ENCODE measurements around the gene MGAT4A.
A peak's percentile ranks its signal among the peaks of the same experiment; 100 is the strongest.

Gene MGAT4A

GRCh38 chr2:98731041-98731893 is at the start of gene MGAT4A:
Gene MGAT4A, minus strand, starts transcription at chr2:98731132. Its CDS starts 4,800 bp downstream, at chr2:98726332.
- DNase-seq (ENCODE audit: low read depth): peak; percentile 73

GRCh38 chr2:98778741-98779483 is 48.0 kb upstream of the MGAT4A start:
- DNase-seq (ENCODE audit: low read depth): no peak

DNA sequence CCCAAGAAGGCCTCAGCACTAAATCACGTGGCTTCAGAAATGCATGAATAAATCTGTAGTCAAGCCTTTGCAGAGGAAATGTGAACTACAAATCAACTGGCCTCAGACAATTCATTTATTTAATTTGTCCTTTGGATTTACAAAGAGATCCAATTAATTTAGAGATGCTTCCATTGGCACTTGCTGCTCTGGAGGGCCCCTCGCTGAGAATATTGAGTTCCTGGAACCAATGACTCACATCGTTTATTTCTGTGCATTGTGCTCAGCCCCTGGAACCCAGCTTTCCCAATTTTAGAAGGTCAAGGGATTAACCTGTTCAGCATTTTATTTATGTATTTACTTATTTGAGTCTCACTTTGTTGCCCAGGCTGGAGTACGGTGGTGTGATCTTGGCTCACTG is 47.2 kb upstream of the MGAT4A start:
- no peak for DNase-seq (ENCODE audit: low read depth)

GRCh38 chr2:98777710-98778109 is 46.8 kb upstream of the MGAT4A start:
- no peak for DNase-seq (ENCODE audit: low read depth)

DNA sequence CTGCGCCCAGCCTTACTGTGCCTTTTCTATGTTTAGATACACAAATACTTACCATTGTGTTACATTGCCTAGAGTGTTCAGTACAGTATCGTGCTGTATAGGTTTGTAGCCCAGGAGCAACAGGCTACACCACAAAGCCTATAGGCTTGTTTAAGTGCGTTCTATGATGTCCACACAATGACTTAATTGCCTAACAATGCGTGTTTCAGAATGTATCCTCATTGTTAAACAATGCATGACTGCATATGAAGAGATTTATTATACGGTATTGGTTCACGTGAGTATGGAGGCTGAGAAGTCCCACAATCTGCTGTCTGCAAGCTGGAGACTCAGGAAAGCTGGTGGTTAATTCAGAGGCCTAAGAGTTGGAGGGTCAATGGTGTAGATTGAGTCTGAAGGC is 46.1 kb upstream of the MGAT4A start:
- DNase-seq (ENCODE audit: low read depth): no peak

DNA sequence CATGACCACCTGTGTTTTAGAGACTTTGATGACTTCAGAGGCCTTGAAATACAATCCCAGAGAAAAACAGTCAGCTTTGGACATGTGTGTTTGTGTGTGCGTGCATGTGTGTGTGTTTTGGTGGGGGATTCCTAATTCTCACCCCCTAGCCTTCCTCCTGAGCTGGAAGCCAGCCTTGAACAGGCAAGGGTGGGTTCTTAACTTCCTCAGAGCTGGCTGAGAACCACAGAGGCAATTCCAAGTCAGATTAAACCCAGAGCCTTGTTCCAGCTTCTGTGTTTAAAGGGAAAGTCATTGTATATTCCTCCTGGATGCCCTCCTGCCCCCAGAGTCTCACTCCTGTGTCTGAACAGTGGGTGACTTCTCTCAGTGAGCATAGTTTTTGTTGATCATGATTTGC is 45.2 kb upstream of the MGAT4A start:
- DNase-seq (ENCODE audit: low read depth): no peak

- DNase-seq (ENCODE audit: low read depth): no peak
Observed at GRCh38 chr2:98775146-98775986, 44.4 kb upstream of the MGAT4A start.

DNA sequence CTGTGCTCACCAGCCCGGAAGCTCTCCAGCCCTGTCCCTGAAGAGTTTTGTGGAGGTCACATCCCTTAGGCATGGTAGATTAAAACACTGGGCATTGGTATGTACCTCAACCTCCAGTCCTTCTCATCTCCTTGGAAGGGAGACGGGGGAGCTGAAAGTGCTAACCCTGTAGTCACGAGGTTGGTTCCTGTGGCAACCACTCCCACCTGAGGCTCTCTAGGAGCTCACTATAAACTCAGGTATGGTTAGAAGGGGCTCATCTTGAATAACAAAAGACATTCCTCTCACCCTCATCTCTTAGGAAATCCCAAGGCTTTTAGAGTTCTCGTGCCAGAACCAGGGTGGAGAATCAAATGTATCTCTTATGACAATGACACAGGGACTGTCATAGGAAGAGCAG is 43.0 kb upstream of the MGAT4A start:
- DNase-seq (ENCODE audit: low read depth): no peak

DNA sequence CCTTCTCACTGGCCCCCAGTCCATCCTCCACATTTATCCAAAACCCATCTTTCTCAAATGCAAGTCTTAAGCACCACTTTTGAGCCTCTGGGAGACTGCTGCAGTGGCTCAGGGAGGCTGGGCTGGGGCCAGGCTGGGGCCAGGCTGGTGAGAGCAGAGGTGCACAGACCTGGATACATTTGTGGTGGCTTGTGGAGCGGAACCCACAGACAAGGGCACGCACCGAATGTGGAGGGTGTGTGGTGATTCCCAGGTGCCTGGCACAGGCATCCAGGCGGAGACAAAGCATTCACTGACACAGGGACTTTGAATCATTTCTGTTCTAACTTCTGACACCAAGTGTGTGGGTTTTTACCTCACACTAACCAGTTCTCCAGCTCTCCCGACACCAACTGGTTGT is 42.2 kb upstream of the MGAT4A start:
- no peak for DNase-seq (ENCODE audit: low read depth)

GRCh38 chr2:98772536-98772935 is 41.6 kb upstream of the MGAT4A start:
- DNase-seq (ENCODE audit: low read depth): no peak

DNA sequence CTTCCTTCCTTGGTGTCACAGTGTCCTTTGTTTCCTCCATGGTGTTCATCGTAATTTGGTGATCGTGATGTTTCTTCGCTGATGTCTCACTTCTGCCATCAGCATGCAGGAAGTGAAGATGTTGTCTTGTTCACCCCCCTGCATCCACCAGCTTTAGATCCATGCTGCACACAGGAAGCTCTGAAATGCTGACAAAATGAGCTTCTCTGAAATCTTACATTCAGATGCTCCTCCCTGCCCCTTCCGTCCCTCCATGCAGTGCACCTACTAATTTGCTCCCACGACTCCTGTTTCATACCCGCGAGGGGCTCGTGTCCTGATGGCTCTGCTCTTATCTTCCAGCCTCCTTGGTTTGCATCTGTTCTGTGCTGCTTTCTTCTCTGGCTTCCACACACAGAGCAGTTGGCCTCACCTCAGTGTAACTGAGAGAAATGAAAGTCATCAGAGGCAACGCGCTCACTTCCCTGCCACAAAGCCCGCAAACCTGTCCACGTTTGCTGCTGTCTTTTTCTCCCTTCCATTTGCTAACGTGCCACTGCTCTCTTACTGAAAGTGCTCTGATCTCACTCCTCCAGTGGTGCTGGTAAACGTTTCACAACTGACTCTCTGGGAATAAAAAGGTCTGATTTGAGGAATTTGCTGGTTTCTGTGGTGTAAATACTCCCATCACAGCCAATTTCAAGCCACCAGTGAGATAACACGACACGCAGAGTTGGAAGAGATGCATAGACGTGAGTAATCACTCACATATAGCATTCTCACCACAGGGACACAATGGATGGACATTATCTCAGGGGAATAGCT is 41.0 kb upstream of the MGAT4A start:
- peak; percentile 57 for DNase-seq (ENCODE audit: low read depth)

DNA sequence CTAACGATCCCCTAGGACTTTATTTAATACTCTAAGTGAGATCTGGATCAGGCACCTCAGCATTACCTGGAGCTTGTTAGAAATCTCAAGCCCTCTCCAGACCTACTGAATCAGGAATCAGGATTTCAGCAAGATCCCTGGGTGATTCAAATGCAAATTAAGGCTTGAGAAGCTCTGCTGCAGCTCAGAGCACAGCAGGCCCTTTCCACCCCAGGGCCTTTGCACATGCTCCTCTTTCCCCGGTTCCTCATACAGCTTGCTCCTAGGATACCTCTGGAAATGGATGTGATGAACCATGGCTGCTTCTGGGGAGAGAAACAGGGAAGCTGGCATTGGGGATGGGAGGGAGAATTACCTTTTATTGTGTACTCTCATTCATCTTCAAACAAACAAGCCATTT is 40.3 kb upstream of the MGAT4A start:
- no peak for DNase-seq (ENCODE audit: low read depth)

- DNase-seq (ENCODE audit: low read depth): peak; percentile 35
Observed at GRCh38 chr2:98769784-98770183, 38.9 kb upstream of the MGAT4A start.

- no peak for DNase-seq (ENCODE audit: low read depth)
Observed at GRCh38 chr2:98769114-98769476, 38.2 kb upstream of the MGAT4A start.

DNA sequence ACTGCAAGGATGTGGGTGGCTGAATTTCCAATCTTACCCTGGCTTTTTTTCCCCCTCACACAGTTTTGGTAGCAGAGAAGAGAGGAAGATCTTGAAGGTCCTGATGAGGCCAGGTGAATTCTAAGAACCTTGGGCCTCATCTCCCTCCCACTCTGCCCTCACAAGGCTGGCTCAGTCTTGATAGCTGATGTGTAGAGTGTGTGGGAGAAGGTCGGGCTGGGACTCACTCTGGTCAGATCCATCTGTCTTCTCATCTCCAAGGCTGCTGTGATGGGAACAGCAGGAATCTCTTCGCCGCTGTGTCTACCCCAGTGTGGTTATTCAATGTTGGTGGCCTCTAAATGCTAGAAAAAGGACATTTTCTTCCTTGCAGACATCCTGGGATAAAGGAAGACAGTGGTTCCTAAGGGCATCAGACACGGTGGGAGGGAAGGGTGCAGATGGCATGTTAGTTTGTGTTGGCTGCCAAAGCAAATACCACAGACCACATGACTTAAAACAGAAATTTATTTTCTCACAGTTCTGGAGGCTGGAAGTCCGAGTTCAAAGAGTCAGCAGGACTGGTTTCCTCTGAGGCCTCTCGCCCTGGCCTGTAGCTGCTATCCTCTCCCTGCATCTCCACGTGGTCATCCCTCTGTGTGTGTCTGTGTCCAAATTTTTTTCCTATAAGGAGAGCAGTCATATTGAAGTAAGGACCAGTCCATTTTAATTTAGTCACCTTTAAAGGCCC is 37.6 kb upstream of the MGAT4A start:
- DNase-seq (ENCODE audit: low read depth): no peak

- DNase-seq (ENCODE audit: low read depth): no peak
Observed at GRCh38 chr2:98764499-98764898, 33.6 kb upstream of the MGAT4A start.

GRCh38 chr2:98763209-98763951 is 32.4 kb upstream of the MGAT4A start:
- DNase-seq (ENCODE audit: low read depth): no peak

DNA sequence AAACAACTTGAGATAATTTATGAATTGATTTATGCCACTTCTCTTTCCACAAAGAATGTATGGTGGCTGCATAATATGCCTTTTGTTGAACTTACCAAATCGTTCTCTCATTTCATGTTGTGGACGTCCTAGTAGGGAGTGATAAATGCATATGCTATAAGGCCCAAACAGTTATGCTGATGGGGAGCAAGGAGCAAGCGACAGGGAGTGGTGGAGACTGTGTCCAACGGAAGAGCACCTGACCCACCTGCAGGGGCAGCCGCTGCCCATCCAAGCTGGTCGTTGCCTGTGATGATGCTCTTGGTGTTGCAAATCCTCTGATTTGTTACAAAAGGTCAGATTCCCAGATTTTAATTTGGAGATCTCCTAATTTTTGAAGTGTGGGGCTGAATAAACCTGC is 31.0 kb upstream of the MGAT4A start:
- no peak for DNase-seq (ENCODE audit: low read depth)

- DNase-seq (ENCODE audit: low read depth): peak; percentile 36
Observed at GRCh38 chr2:98761267-98761781, 30.4 kb upstream of the MGAT4A start.
